ES-I3 (cell line): ENCODE data around the gene EBF3.

Source experiments
- H3K36me3 ChIP-seq: 2 replicates; pipeline ENCODE4 v1.6.1; 2013; ENCODE audit warnings: mild to moderate bottlenecking, low read length, control low read depth, moderate library complexity; ENCODE audit not compliant: insufficient read depth
- H3K4me1 ChIP-seq: 2 replicates; pipeline ENCODE4 v1.6.1; 2013; ENCODE audit warnings: mild to moderate bottlenecking, control low read depth, low read length; ENCODE audit not compliant: insufficient read depth
- H3K9ac ChIP-seq: 2 replicates; pipeline ENCODE4 v1.6.1; 2013; ENCODE audit warnings: low read depth, mild to moderate bottlenecking, low read length, moderate library complexity
- H3K9me3 ChIP-seq: 2 replicates; pipeline ENCODE4 v1.6.1; 2013; ENCODE audit warnings: mild to moderate bottlenecking, low read length, moderate library complexity; ENCODE audit not compliant: control insufficient read depth, insufficient read depth

EBF3 gene

DNA sequence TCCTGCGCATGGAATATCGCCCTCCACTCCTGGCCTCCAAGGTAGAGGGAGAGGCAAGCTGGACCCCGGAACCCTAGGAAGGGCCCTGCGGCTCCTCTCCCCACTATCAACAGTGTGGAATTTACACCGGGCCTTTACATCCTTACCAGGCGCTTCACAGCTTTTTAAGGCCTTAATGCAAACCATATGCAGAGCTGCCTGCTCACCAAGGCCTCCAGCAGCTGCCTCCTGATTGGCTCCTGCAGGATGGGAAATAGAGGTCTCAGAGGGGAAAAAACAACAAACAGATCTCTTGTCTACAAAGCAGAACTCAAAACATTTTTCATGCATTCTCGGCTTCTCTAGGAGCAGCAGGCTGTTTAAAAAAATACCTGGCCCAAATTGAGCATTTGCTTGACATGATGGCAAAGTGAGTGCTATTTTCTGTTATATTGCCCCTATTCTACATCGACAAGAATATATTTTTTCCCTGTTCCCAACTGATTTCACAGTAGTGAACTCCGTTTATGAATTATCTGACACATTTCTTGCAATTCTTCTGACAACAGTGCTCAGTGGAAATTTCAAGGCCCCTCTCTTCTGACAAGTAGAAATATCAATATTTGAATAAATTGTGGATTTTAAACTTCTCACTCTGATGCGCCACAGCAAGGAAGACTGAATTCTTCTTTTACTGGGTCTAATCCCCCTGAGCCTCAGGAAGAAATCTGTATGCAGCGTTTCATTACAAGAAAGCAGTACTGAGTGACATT, 51.7 kb downstream of the EBF3 start:
- H3K9me3 ChIP-seq = no peaks in the 10 kb centered on the region
- no peaks in the 10 kb centered on the region for H3K36me3 ChIP-seq
- no peak overlapping the region for H3K9ac ChIP-seq
- H3K4me1 ChIP-seq = peaks cover 7% of the 10 kb centered on the region; the same call in 1 of the 2 replicates

DNA sequence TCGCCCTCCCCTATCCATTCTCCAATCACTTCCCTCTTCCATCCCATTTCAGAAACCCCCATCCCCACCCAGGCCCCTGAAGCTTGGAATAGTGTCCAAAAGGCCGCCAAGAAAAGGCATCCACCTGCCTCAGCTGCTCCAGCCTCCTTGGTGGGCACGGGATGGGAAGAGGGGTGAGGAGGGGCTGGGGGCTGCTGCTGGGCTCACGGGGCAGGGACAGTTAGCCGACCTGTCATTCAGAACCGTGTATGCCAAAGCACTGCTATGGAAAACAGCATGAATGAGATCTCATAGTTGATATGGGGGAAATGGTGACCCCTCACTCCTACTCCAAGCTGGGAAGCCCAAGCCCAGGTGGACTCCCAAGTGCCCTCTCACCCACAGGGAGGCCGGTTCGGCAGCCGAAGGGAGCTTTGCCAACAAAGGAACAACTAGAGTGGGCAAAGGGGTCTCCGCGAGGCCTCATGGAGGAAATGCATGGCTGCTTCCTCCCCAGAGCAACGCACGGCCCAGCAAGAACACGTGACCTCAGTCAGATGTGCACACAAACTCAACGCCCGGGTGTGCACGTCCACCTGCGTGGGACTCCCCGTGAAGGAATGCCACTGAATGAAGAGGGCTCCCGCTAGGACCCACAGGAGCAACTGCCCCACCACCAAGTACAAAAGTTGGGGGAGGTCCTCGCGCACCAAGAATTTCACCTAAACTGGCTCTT, 52.5 kb downstream of the EBF3 start:
- Histone ChIP-seq H3K9ac (no peak overlapping the region), H3K4me1 (peaks cover 7% of the 10 kb centered on the region; the same call in 1 of the 2 replicates), H3K36me3 (no peaks in the 10 kb centered on the region), H3K9me3 (no peaks in the 10 kb centered on the region)

DNA sequence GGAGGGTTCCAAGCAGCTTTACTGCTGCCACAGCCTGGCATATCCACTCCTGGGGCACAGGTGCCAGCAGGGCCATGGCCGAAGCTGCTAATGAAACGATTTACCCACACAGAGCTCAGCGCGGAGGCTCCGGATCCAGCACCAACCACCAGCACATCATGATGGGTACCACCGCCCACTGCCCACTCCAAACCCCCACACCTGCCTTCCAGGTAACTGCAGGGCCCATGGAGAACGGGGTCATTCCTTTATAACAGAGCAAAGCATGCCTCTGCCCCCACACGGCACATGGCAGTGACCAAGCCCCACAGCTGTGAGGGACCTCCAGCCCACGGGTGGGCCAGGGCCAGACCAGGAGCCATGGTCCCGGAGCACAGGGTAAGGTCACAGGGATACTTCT, 53.2 kb downstream of the EBF3 start:
- no peak overlapping the region for H3K9ac ChIP-seq
- no peaks in the 10 kb centered on the region for H3K9me3 ChIP-seq
- peaks cover 7% of the 10 kb centered on the region; the same call in 1 of the 2 replicates for H3K4me1 ChIP-seq
- no peaks in the 10 kb centered on the region for H3K36me3 ChIP-seq

DNA sequence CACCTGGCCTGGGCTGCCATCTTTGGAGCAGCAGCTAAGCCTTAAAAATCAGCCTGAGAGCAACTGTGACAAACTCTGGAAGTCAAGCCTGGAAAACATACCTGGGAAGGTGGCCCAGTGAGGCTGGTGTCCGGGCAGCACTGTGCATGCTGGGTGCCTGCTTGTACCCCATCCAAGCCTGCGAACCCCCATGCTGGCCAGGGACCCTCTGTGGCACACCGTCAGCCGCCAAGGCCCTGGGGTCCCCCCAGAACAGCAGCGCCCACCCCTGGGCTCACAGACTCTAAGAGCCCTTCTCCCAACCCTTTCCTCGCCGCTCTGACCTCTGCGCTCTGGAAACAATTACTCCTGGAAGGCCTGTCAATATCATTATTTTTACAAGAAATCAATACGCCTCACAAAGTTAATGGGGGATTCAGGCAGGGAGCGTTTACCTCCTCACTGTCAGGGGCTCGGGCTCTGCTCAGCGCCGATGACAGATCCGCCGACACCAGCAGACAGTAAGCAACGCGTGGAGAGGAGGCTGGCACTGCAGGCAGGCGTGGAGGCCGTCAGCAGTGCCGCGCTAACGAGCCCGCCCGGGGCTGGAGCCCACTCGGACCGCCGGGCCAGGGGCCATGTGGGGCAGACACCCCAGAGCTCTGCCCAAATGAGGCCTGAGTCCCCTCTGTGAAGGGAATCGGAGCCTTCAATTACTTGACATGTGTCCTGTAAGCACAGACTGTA, 54.4 kb downstream of the EBF3 start:
- Histone ChIP-seq H3K9ac (no peak overlapping the region), H3K9me3 (no peaks in the 10 kb centered on the region), H3K4me1 (peaks cover 7% of the 10 kb centered on the region; the same call in 1 of the 2 replicates), H3K36me3 (no peaks in the 10 kb centered on the region)

DNA sequence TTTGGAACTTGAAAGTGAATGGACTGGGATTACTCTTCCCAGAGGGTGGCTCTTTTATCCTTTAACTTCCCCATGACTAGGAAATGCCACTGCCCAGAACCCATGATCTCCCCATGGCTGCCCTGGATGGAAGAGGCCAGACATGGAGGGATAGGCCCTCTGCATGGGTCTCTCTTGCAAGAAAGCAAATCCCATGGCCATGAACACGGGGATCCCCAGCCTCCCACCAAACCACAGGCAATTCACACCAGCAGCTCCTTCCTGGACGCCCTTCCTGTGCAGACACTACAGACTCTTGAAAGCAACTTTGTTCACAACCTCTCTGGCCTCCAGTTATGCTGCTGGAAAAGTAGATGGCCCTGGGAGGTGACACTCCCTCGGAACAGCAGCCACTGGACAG, 55.0 kb downstream of the EBF3 start:
- no peaks in the 10 kb centered on the region for H3K9me3 ChIP-seq
- H3K9ac ChIP-seq = no peak overlapping the region
- H3K4me1 ChIP-seq = peaks cover 7% of the 10 kb centered on the region; the same call in 1 of the 2 replicates
- H3K36me3 ChIP-seq = no peaks in the 10 kb centered on the region

DNA sequence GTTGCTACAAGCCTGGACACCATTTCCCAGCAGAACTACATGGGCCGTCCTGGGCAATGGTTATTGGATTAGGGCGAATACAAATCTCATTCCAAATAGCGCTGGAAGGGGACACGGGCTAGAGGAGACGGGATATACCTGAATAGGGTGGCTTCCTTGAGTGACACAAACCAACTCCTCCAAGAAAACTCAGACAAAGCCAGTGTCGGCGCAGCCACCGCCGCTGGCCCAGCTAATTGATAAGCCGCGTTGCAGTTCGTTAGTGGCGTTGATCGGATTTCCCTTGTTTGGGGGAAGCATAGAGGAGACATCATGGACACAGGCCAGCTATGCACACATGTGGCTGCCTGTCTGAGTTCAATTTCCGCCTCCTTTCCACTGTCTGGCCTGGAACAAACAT, 55.7 kb downstream of the EBF3 start:
- Histone ChIP-seq H3K4me1 (peaks cover 7% of the 10 kb centered on the region; the same call in 1 of the 2 replicates), H3K9ac (no peak overlapping the region), H3K36me3 (no peaks in the 10 kb centered on the region), H3K9me3 (no peaks in the 10 kb centered on the region)

DNA sequence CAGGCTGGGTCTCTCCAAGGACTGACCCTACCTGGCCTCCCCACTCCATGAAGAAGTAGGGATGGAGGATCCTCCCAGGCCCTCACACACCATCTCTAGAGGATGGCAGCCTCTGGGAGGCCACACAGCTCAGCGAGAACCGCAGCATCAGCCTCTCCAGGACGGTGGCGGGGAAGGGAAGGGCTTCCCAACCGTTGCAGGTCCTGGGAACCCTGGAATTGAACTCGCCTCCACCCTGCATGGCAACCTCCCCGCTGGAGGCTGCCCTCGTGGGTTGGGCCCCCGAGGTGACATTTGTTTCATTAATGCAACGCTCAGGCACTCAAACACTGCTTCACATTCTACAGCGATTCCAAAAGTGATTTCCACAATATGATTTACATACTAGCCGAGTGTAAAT, 58.5 kb downstream of the EBF3 start:
- peaks cover 6% of the 10 kb centered on the region for H3K4me1 ChIP-seq
- no peak overlapping the region for H3K9ac ChIP-seq
- H3K9me3 ChIP-seq = no peaks in the 10 kb centered on the region
- H3K36me3 ChIP-seq = no peaks in the 10 kb centered on the region

DNA sequence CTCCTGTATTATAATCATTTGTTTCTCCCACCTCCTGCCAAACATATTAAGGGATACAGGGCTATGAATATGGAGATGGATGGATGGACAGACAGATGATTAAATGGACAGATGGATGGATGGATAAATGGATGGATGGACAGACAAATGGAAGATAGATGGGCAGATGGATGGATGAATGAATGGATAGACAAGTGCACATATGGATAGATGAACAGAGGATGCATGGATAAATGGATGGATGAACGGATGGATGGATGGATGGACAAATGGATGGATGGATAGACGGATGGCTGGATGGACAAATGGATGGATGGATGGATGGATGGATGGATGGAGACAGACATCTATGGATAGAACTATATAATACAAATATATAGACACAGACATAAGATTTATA, 59.8 kb downstream of the EBF3 start:
- no peaks in the 10 kb centered on the region for H3K9me3 ChIP-seq
- no peak overlapping the region for H3K9ac ChIP-seq
- peaks cover 6% of the 10 kb centered on the region for H3K4me1 ChIP-seq
- no peaks in the 10 kb centered on the region for H3K36me3 ChIP-seq

DNA sequence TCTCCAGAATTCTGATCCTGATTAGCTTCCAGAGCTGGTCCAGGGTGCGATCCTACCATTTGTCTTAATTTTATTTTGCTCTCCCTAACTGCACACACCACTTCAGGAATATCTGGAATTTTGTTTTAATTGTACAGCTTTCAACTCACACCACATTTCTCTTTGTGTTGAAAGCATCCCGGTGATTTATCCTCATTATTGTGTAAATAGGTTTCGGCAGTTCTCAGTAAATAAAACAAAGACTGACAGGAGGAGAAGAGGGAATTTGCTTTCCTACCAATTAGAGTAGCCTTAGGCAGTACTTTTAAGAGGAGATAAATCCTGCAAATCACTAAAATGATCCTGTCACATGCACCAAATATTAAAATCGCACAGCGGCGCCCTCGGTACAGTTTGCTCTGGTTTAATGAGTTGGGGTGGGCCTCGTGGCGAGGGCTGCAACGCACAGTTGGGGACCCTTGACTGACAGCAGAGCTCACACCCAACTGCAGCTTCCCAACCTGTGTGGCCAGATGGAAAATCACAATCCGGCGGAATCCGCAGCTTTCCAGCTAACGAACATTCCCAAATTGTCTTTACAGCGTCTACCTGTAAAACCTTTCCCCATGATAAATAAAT, 62.6 kb downstream of the EBF3 start:
- Histone ChIP-seq H3K9me3 (no peaks in the 10 kb centered on the region), H3K36me3 (no peaks in the 10 kb centered on the region; the same call in 1 of the 2 replicates), H3K9ac (no peak overlapping the region), H3K4me1 (peaks cover 18% of the 10 kb centered on the region)

DNA sequence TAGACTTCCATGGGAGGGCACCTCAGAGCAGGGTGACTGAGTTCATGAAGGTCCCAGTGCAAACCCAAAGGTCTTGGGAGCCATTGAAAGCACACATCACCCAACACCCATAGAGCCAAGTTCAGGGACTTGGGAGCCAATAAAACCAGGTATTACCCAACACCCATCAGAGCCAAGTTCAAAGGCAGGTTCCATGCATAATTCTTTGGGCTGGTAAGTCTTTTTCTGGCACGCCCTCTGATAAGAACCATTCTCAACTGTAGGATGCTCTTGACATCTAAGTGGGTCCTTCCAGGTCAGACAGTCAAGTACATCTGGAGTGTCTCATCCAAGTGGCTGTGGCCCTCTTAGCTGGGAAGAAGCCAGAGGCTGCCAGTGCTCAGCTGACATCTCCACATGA, 63.2 kb downstream of the EBF3 start:
- peaks cover 18% of the 10 kb centered on the region for H3K4me1 ChIP-seq
- no peak overlapping the region for H3K9ac ChIP-seq
- no peaks in the 10 kb centered on the region for H3K9me3 ChIP-seq
- no peaks in the 10 kb centered on the region; the same call in 1 of the 2 replicates for H3K36me3 ChIP-seq

DNA sequence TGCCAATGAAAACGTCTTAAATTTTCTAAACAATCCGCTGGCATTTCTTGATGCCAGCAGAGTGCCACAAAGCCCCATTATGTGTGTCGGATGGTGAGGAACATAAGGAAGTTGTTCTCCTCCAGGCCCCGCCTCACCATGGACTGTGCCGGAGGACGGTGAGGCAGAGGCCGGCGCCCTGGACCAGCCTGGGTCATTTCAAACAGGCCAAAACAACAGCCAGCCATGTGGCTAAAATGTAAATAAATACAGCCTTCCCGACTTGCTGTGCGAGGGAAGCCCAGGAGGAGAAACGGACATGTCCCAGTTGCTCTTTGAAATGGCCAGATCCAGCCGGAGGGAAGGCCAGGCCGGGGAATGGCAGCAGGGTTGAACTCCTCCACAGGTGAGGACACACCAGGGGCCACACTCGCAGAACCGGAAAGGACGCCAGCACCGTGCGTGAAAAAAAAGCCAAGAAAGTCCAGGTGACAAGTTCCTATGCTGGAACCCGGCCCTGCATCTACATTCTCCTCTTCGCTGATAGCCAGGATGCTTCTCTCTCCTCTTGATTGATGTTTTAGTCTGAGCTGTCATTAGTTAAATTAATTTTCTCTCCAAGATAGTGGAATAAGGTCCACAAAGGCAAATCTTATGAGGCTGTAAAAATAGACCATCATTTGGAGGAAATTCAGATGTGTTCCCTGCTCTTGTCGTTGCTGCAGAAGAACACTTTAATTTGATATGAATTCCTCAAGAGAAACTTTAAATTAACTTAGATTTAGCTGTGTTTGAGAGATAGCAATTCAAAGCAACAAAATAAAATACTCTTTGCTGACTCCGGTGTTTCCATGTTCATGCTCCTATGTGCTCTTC, 64.6 kb downstream of the EBF3 start:
- Histone ChIP-seq H3K36me3 (no peaks in the 10 kb centered on the region; the same call in 1 of the 2 replicates), H3K4me1 (peaks cover 24% of the 10 kb centered on the region), H3K9me3 (no peaks in the 10 kb centered on the region), H3K9ac (no peak overlapping the region)

DNA sequence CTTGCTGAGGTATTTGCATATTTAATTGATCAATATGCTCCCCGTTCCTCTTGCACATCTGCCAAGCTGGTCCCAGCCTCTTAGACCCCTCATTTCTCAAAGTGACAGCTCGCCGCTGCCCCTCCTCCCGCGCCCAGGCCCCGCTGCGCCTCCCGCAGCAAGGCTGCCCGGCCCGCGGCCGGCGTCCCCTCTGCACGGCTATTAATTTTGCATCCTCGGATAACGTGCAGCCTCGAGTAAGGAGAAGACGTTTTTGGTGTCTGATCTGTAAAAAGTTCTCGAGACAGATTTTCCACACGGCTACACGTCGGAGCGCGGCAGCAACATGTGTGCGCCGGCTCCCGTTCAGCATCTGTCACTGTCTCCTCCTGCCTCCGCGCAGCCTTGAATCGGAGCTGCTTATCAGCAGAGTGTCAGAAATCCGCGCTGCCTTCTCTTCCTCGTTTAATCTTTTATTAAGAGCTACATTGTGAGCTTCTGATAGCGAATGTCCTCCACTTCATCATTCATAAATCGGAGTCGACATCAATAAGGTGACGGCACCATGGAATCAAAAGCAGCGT, 65.3 kb downstream of the EBF3 start:
- Histone ChIP-seq H3K9me3 (no peaks in the 10 kb centered on the region), H3K9ac (no peak overlapping the region), H3K4me1 (peaks cover 24% of the 10 kb centered on the region), H3K36me3 (no peaks in the 10 kb centered on the region; the same call in 1 of the 2 replicates)

DNA sequence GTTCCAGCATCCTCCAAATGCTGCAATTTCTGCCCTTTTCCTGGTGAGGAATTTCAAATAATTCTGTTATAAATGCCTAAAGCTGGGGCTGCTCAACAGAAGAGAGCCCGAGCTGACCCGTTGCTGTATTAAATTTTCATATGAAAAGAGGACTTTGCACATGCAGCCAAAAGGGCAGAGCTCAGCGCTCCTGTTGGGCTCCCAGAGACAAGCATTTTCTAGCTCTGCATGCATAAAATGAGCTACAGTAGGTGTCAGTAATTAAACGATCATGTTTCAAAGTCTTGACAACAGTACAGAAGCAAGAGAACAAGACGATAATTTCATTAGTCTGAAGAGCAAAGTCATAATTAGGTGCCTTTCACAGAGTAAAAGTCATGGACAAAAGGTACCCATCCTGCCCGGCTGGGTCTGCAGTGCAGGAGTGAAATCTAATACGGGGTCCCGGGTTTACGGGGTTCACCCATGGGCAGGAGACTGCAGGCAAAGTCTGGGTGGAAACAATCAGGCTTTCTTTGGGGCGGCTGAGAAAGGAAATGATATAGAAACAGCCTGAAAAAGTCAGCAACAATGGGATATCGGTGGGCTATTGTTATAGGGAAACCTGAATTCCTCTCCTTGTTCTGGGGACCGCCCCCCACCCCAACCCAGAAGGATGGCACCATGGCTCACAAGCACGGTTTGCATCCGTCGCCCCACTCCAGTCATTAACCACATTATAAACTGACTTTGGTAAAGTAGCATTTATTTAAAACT, 66.0 kb downstream of the EBF3 start:
- Histone ChIP-seq H3K36me3 (no peaks in the 10 kb centered on the region; the same call in 1 of the 2 replicates), H3K9ac (no peak overlapping the region), H3K9me3 (no peaks in the 10 kb centered on the region), H3K4me1 (peaks cover 24% of the 10 kb centered on the region)
